Stromal cell of bone marrow (primary cell): ENCODE data around the gene PARP6.

Experiments used
- DNase-seq: peaks from one replicate; pipeline ENCODE4 v3.0.0-alpha.2; 2012; ENCODE audit warnings: low read depth

PARP6 gene

GRCh38 chr15:72272213-72272996, at the start of gene PARP6:
Gene PARP6, minus strand, starts transcription at chr15:72272554. Its CDS starts 5,077 bp downstream, at chr15:72267477.
- DNase-seq = peak; percentile 97

- peak; percentile 46 for DNase-seq
Observed at GRCh38 chr15:72319985-72320671, 47.8 kb upstream of the PARP6 start, which contains the start of gene CELF6. Gene CELF6, minus strand, starts transcription at chr15:72320157. Its CDS starts 283 bp downstream, at chr15:72319874.

- DNase-seq = peak; percentile 21
Observed at GRCh38 chr15:72319360-72319984, 47.1 kb upstream of the PARP6 start.

GRCh38 chr15:72318408-72318942, 46.1 kb upstream of the PARP6 start:
- DNase-seq = no peak

GRCh38 chr15:72315706-72316370, 43.5 kb upstream of the PARP6 start:
- no peak for DNase-seq

GRCh38 chr15:72313881-72314280, 41.5 kb upstream of the PARP6 start:
- no peak for DNase-seq

- DNase-seq = no peak
Observed at GRCh38 chr15:72313448-72313840, 41.1 kb upstream of the PARP6 start.

GRCh38 chr15:72312605-72313447, 40.5 kb upstream of the PARP6 start:
- peak; percentile 47 for DNase-seq

GRCh38 chr15:72307026-72307425, 34.7 kb upstream of the PARP6 start:
- DNase-seq = no peak

GRCh38 chr15:72306211-72306785, 33.9 kb upstream of the PARP6 start:
- no peak for DNase-seq

- DNase-seq = no peak
Observed at GRCh38 chr15:72304596-72304995, 32.2 kb upstream of the PARP6 start.

GRCh38 chr15:72302955-72303354, 30.6 kb upstream of the PARP6 start:
- DNase-seq = no peak

GRCh38 chr15:72289597-72290325, 17.4 kb upstream of the PARP6 start:
- no peak for DNase-seq

- no peak for DNase-seq
Observed at GRCh38 chr15:72288796-72289596, 16.6 kb upstream of the PARP6 start.

GRCh38 chr15:72285927-72286516, 13.7 kb upstream of the PARP6 start:
- no peak for DNase-seq

- DNase-seq = no peak
Observed at GRCh38 chr15:72285402-72285801, 13.0 kb upstream of the PARP6 start.

- DNase-seq = no peak
Observed at GRCh38 chr15:72284781-72285180, 12.4 kb upstream of the PARP6 start.

GRCh38 chr15:72281713-72282112, 9.4 kb upstream of the PARP6 start:
- no peak for DNase-seq

GRCh38 chr15:72280751-72281150, 8.4 kb upstream of the PARP6 start:
- DNase-seq = no peak
